Lower lobe of right lung (tissue), 2 donors: Measurements from ENCODE around the gene YEATS2. TPM values are rescaled to one million over a fixed set of nuclear protein-coding genes. Genes with fewer than 3 reads are reported as not detected.

Experiments
- ATAC-seq, 2 donors: fragments of 200-7000 bp; cut with Tn5 transposase; one replicate each; pipeline ENCODE4 v1.9.1; 2020 to 2022; ENCODE audit warnings: mild to moderate bottlenecking in 2 of 2, moderate library complexity in 2 of 2
- DNase-seq: peaks from one replicate; pipeline ENCODE4 v3.0.0-alpha.2; 2020
- H3K27ac ChIP-seq: fragments of 200-600 bp; one replicate; pipeline ENCODE4 v1.8.0; 2022
- H3K27me3 ChIP-seq: fragments of 200-600 bp; one replicate; pipeline ENCODE4 v1.8.0; 2022; ENCODE audit warnings: low read depth
- H3K36me3 ChIP-seq: fragments of 200-600 bp; one replicate; pipeline ENCODE4 v1.8.0; 2022; ENCODE audit warnings: mild to moderate bottlenecking
- H3K4me1 ChIP-seq: fragments of 200-600 bp; one replicate; pipeline ENCODE4 v1.8.0; 2022
- H3K4me3 ChIP-seq: fragments of 200-600 bp; one replicate; pipeline ENCODE4 v1.8.0; 2022; ENCODE audit warnings: mild to moderate bottlenecking
- H3K9me3 ChIP-seq: fragments of 200-600 bp; one replicate; pipeline ENCODE4 v1.8.0; 2022
- CTCF ChIP-seq: fragments of 200-600 bp; IDR thresholded peaks from one replicate; pipeline ENCODE4 v1.8.0; 2022; ENCODE audit warnings: antibody characterized with exemption, mild to moderate bottlenecking
- intact Hi-C: fragments of 100-400 bp; cut with DNase I; formaldehyde crosslinking; loops from one replicate; pipeline ENCODE4 v1.11.0; 2022
- total RNA-seq: library from RNA; stranded (reverse); fragmentation: NEBNext Ultra II Directional; extraction: Animal tissue kit (Norgen Biotek cat#: 25700); gene quantifications from one replicate; pipeline ENCODE4 v1.2.1, GENCODE V29; 2021
- donor health status: DM: no; HTN: yes; CAD: no; lungs with severe emphysema.

Gene YEATS2
- total RNA-seq, 1 donor from 2014 or later: 29.0 TPM

- TF ChIP-seq CTCF: no peak
- H3K36me3 ChIP-seq: peaks cover 74% of the 10 kb centered on the region
- H3K27me3 ChIP-seq: no peaks in the 10 kb centered on the region
- peaks cover 6% of the 10 kb centered on the region for H3K4me1 ChIP-seq
- H3K9me3 ChIP-seq: no peaks in the 10 kb centered on the region
- DNase-seq (no peak), ATAC-seq (no peak)
- intact Hi-C loops: no loop called here
- no peak overlapping the region for H3K27ac ChIP-seq
- H3K4me3 ChIP-seq: no peak overlapping the region
Observed at GRCh38 chr3:183830187-183830586, 132.6 kb downstream of the YEATS2 start.

GRCh38 chr3:183833516-183833915 is 135.9 kb downstream of the YEATS2 start:
- no peak for TF ChIP-seq CTCF
- Histone ChIP-seq H3K36me3 (peaks cover 96% of the 10 kb centered on the region), H3K9me3 (no peaks in the 10 kb centered on the region), H3K27me3 (no peaks in the 10 kb centered on the region), H3K4me1 (no peaks in the 10 kb centered on the region), H3K27ac (no peak overlapping the region), H3K4me3 (no peak overlapping the region)
- ATAC-seq: no peak
- intact Hi-C loops: no loop called here
- no peak for DNase-seq

- Histone ChIP-seq H3K27ac (no peak overlapping the region), H3K9me3 (no peaks in the 10 kb centered on the region), H3K4me1 (no peaks in the 10 kb centered on the region), H3K4me3 (no peak overlapping the region), H3K36me3 (peaks cover 96% of the 10 kb centered on the region), H3K27me3 (no peaks in the 10 kb centered on the region)
- ATAC-seq (no peak), DNase-seq (no peak)
- intact Hi-C loops: no loop called here
- TF ChIP-seq CTCF: no peak
Observed at GRCh38 chr3:183837390-183837789, 139.8 kb downstream of the YEATS2 start.

- H3K9me3 ChIP-seq: no peaks in the 10 kb centered on the region
- H3K36me3 ChIP-seq: peaks cover 96% of the 10 kb centered on the region
Observed at GRCh38 chr3:183837894-183838293, 140.3 kb downstream of the YEATS2 start.

GRCh38 chr3:183839751-183840150 is 142.2 kb downstream of the YEATS2 start:
- intact Hi-C loops: no loop called here
- Histone ChIP-seq H3K4me1 (no peaks in the 10 kb centered on the region), H3K4me3 (no peak overlapping the region), H3K27ac (no peak overlapping the region), H3K9me3 (no peaks in the 10 kb centered on the region), H3K36me3 (peaks cover 96% of the 10 kb centered on the region), H3K27me3 (no peaks in the 10 kb centered on the region)
- DNase-seq (no peak), ATAC-seq (no peak)
- TF ChIP-seq CTCF: no peak

More at GRCh38 chr3:183837894-183838293, 140.3 kb downstream of the YEATS2 start:
- Histone ChIP-seq H3K4me1 (no peaks in the 10 kb centered on the region), H3K27me3 (no peaks in the 10 kb centered on the region), H3K27ac (no peak overlapping the region), H3K4me3 (no peak overlapping the region)
- no peak for TF ChIP-seq CTCF
- ATAC-seq (no peak), DNase-seq (no peak)
- intact Hi-C loops: no loop called here

GRCh38 chr3:183844606-183845005 is 147.0 kb downstream of the YEATS2 start:
- peaks cover 96% of the 10 kb centered on the region for H3K36me3 ChIP-seq
- TF ChIP-seq CTCF: no peak

More at GRCh38 chr3:183844606-183845005, 147.0 kb downstream of the YEATS2 start:
- Histone ChIP-seq H3K9me3 (no peaks in the 10 kb centered on the region), H3K27me3 (no peaks in the 10 kb centered on the region), H3K4me3 (no peak overlapping the region), H3K27ac (no peak overlapping the region), H3K4me1 (no peaks in the 10 kb centered on the region)
- no peak for DNase-seq
- intact Hi-C loops: no loop called here
- no peak for ATAC-seq
